GM10266 (cell line): Measurements from ENCODE around the gene TSPAN15.

Experiments
- DNase-seq: peaks from one replicate; pipeline ENCODE4 v3.0.0; 2012; ENCODE audit errors: extremely low spot score
- TF ChIP-seq, protein P1 (sequence below): IDR thresholded peaks from 2 replicates; pipeline ENCODE4 v1.5.1; 2012; ENCODE audit warnings: mild to moderate bottlenecking, low read depth; ENCODE audit not compliant: control insufficient read depth, insufficient read depth; ENCODE audit errors: missing control alignments

TSPAN15 gene

GRCh38 chr10:69422676-69423075 lies 28.6 kb upstream of the TSPAN15 start:
- TF ChIP-seq, protein P1, sequence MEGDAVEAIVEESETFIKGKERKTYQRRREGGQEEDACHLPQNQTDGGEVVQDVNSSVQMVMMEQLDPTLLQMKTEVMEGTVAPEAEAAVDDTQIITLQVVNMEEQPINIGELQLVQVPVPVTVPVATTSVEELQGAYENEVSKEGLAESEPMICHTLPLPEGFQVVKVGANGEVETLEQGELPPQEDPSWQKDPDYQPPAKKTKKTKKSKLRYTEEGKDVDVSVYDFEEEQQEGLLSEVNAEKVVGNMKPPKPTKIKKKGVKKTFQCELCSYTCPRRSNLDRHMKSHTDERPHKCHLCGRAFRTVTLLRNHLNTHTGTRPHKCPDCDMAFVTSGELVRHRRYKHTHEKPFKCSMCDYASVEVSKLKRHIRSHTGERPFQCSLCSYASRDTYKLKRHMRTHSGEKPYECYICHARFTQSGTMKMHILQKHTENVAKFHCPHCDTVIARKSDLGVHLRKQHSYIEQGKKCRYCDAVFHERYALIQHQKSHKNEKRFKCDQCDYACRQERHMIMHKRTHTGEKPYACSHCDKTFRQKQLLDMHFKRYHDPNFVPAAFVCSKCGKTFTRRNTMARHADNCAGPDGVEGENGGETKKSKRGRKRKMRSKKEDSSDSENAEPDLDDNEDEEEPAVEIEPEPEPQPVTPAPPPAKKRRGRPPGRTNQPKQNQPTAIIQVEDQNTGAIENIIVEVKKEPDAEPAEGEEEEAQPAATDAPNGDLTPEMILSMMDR, result no peak
- DNase-seq, result no peak

- TF ChIP-seq, protein P1, result no peak
Observed at GRCh38 chr10:69425041-69425440, 26.2 kb upstream of the TSPAN15 start.

GRCh38 chr10:69425511-69426298 lies 25.6 kb upstream of the TSPAN15 start:
- DNase-seq, result no peak
- TF ChIP-seq, protein P1, result no peak

More at GRCh38 chr10:69425041-69425440, 26.2 kb upstream of the TSPAN15 start:
- no peak for DNase-seq

DNA sequence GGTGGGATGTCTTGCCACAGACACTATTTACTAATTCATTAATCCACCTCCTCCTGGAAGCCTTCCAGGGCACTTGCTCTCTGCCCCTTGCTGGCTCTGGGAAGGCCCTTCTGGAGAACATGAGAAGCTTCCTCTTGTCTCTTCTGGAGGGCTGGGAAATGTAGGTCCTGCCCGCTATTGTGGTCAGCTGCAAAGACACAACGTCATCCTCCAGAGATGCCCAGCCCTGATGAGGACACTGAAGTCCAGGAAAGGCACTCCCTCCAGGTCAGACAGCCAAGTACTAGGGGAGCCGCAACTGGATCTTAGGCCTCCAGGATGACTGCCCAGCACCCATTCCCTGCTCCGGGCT lies 24.9 kb upstream of the TSPAN15 start:
- TF ChIP-seq, protein P1, result no peak
- DNase-seq, result no peak

DNA sequence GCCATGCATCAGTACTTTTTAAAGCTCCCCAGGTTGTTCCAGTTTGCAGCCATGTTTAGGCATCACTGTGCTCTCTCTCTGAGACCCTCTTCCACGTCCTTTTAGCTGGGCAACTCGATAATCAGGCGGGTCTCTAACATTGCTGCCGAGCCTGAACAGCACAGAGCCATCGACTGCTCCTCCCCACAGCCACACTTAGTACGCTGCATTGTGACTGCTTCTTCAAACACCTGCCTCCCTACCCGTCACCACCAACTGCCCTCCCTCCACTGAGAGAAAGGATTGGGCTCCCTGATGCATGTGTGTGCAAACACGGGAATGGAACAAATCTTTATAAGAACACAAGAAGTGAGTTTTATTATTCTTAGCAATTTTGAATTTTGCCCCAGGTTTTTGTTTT lies 23.1 kb upstream of the TSPAN15 start:
- no peak for DNase-seq
- TF ChIP-seq, protein P1, result no peak

DNA sequence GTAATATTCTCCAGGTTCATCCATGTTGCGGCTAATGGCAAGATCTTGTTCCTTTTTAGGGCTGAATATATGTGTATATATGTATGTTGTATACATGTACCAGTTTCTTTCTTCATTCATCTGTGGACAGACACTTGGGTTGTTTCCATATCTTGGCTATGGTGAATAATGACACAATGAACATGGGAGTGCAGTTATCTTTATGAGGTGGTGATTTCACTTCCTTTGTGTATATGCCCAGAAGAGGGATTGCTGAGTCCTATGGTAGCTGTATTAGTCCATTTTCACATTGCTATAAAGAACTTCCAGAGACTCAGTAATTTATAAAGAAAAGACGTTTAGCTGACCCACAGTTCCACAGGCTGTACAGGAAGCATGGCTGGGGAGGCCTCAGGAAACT lies 17.1 kb upstream of the TSPAN15 start:
- TF ChIP-seq, protein P1, result no peak
- DNase-seq, result no peak

DNA sequence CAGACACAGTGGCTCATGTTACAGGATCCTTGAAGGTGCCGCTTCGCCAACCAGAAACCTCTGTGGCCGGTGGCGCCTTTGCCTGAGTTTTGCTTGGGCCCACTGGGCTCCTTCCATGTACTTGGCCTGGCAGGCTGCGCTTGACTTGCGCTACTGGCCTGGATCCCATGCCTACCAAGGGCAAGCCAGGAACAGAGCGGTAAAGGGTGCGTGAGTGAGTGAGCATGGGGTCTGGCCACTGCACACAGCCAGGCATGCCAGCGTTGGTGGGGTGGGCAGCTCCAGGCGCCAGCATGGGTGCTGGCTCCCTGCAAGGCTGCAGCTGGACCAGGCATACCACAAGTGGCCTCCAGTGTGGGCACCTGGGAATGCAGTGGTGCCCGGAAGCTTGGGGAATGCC lies 16.3 kb upstream of the TSPAN15 start:
- TF ChIP-seq, protein P1, result no peak
- DNase-seq, result no peak
